Liver (tissue), 3 donors: ENCODE measurements around the gene THOC5.

Experiments
- GABPA ChIP-seq, 2 donors: IDR thresholded peaks in 1 of 2; conservative IDR thresholded peaks in 1 of 2; 2 replicates each; pipeline ENCODE4 v1.6.1; 2016; ENCODE audit warnings: antibody characterized with exemption in 2 of 2, mild to moderate bottlenecking in 1 of 2, moderate library complexity in 1 of 2
- HNF4A ChIP-seq, 2 donors: conservative IDR thresholded peaks; 2 replicates each; pipeline ENCODE4 v1.6.1; 2016; ENCODE audit warnings: antibody characterized with exemption in 2 of 2, mild to moderate bottlenecking in 2 of 2
- JUND ChIP-seq, 2 donors: IDR thresholded peaks; 2 replicates each; pipeline ENCODE4 v1.6.1; 2016; ENCODE audit warnings: antibody characterized with exemption in 2 of 2
- SP1 ChIP-seq: IDR thresholded peaks from 2 replicates; pipeline ENCODE4 v1.6.1; 2018; ENCODE audit warnings: antibody characterized with exemption, mild to moderate bottlenecking
- TAF1 ChIP-seq: conservative IDR thresholded peaks from 2 replicates; pipeline ENCODE4 v1.6.1; 2016; ENCODE audit warnings: antibody characterized with exemption, mild to moderate bottlenecking
- YY1 ChIP-seq: IDR thresholded peaks from 2 replicates; pipeline ENCODE4 v1.6.1; 2016; ENCODE audit warnings: antibody characterized with exemption, mild to moderate bottlenecking
- TF ChIP-seq, protein P1 (sequence below): fragments of 150-350 bp; IDR thresholded peaks from 2 replicates; pipeline ENCODE4 v1.5.1; 2017; ENCODE audit warnings: improper control_type of control experiment, low read depth, low read length; ENCODE audit not compliant: missing input control
- TF ChIP-seq, protein P2 (sequence below): IDR thresholded peaks from 2 replicates; pipeline ENCODE4 v1.6.1; 2016; ENCODE audit warnings: antibody characterized with exemption
- TF ChIP-seq, protein P3 (sequence below): IDR thresholded peaks from 2 replicates; pipeline ENCODE4 v1.6.1; 2016; ENCODE audit warnings: antibody characterized with exemption, mild to moderate bottlenecking
- TF ChIP-seq, protein P4 (sequence below): IDR thresholded peaks from 2 replicates; pipeline ENCODE4 v1.6.1; 2016; ENCODE audit warnings: antibody characterized with exemption
- TF ChIP-seq, protein P5 (sequence below): IDR thresholded peaks from 2 replicates; pipeline ENCODE4 v1.6.1; 2016; ENCODE audit warnings: antibody characterized with exemption
- donor health status: healthy.
- donor health status: healthy.

DNA sequence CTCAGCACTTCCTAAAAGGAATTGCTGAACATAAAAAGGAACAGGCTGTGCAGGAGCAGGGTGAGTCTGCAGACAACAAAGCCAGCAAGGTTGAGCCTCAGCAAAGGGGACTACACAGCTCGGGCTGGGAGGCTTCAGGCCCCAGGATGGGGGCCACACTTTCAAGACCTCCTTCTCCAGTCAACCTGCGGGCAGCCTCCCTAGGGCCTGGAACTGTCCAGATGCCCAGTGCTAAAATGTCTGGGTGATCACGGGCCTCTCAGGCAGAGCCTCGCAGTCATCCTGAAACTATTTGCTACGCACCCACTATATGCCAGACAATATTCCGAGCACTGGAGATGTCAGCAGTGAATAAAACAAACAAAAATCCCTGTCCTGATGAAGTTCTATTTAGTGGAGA lies 77.4 kb downstream of the THOC5 start:
- TF ChIP-seq, protein P1, sequence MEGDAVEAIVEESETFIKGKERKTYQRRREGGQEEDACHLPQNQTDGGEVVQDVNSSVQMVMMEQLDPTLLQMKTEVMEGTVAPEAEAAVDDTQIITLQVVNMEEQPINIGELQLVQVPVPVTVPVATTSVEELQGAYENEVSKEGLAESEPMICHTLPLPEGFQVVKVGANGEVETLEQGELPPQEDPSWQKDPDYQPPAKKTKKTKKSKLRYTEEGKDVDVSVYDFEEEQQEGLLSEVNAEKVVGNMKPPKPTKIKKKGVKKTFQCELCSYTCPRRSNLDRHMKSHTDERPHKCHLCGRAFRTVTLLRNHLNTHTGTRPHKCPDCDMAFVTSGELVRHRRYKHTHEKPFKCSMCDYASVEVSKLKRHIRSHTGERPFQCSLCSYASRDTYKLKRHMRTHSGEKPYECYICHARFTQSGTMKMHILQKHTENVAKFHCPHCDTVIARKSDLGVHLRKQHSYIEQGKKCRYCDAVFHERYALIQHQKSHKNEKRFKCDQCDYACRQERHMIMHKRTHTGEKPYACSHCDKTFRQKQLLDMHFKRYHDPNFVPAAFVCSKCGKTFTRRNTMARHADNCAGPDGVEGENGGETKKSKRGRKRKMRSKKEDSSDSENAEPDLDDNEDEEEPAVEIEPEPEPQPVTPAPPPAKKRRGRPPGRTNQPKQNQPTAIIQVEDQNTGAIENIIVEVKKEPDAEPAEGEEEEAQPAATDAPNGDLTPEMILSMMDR, result no peak
- TF ChIP-seq SP1 (no peak), YY1 (no peak), GABPA (IDR thresholded peaks at IDR 0.05 in 1 of 2, conservative IDR thresholded peaks at IDR 0.05 in 1 of 2) (no peak), HNF4A (conservative IDR thresholded peaks at IDR 0.05) (no peak), JUND (IDR thresholded peaks at IDR 0.05) (no peak), TAF1 (no peak)
- TF ChIP-seq, protein P2, sequence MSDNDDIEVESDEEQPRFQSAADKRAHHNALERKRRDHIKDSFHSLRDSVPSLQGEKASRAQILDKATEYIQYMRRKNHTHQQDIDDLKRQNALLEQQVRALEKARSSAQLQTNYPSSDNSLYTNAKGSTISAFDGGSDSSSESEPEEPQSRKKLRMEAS, result no peak
- TF ChIP-seq, protein P3, sequence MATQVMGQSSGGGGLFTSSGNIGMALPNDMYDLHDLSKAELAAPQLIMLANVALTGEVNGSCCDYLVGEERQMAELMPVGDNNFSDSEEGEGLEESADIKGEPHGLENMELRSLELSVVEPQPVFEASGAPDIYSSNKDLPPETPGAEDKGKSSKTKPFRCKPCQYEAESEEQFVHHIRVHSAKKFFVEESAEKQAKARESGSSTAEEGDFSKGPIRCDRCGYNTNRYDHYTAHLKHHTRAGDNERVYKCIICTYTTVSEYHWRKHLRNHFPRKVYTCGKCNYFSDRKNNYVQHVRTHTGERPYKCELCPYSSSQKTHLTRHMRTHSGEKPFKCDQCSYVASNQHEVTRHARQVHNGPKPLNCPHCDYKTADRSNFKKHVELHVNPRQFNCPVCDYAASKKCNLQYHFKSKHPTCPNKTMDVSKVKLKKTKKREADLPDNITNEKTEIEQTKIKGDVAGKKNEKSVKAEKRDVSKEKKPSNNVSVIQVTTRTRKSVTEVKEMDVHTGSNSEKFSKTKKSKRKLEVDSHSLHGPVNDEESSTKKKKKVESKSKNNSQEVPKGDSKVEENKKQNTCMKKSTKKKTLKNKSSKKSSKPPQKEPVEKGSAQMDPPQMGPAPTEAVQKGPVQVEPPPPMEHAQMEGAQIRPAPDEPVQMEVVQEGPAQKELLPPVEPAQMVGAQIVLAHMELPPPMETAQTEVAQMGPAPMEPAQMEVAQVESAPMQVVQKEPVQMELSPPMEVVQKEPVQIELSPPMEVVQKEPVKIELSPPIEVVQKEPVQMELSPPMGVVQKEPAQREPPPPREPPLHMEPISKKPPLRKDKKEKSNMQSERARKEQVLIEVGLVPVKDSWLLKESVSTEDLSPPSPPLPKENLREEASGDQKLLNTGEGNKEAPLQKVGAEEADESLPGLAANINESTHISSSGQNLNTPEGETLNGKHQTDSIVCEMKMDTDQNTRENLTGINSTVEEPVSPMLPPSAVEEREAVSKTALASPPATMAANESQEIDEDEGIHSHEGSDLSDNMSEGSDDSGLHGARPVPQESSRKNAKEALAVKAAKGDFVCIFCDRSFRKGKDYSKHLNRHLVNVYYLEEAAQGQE, result peak; percentile 27
- TF ChIP-seq, protein P4, sequence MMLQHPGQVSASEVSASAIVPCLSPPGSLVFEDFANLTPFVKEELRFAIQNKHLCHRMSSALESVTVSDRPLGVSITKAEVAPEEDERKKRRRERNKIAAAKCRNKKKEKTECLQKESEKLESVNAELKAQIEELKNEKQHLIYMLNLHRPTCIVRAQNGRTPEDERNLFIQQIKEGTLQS, result no peak
- TF ChIP-seq, protein P5, sequence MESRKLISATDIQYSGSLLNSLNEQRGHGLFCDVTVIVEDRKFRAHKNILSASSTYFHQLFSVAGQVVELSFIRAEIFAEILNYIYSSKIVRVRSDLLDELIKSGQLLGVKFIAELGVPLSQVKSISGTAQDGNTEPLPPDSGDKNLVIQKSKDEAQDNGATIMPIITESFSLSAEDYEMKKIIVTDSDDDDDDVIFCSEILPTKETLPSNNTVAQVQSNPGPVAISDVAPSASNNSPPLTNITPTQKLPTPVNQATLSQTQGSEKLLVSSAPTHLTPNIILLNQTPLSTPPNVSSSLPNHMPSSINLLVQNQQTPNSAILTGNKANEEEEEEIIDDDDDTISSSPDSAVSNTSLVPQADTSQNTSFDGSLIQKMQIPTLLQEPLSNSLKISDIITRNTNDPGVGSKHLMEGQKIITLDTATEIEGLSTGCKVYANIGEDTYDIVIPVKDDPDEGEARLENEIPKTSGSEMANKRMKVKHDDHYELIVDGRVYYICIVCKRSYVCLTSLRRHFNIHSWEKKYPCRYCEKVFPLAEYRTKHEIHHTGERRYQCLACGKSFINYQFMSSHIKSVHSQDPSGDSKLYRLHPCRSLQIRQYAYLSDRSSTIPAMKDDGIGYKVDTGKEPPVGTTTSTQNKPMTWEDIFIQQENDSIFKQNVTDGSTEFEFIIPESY, result no peak
